Keratinocyte (primary cell): ENCODE measurements around the gene SH3PXD2B. TPM values are rescaled to one million over a fixed set of nuclear protein-coding genes. Genes with fewer than 3 reads are reported as not detected.

ENCODE experiments used
- DNase-seq: peaks from one replicate; pipeline ENCODE4 v3.0.0-alpha.2; 2011; ENCODE audit warnings: low read depth, missing footprints, low spot score
- FAIRE-seq: peaks from 2 replicates; lab custom pipeline; 2011; peaks lifted over from hg19 to GRCh38; lab: Jason Lieb, UNC
- H2AFZ ChIP-seq: 2 replicates; pipeline ENCODE4 v1.6.0; 2012; ENCODE audit warnings: low read length, control low read depth, inconsistent platforms; ENCODE audit not compliant: control insufficient read depth
- H3K27ac ChIP-seq: 2 replicates; pipeline ENCODE4 v1.5.1; 2011; ENCODE audit warnings: low read length; ENCODE audit not compliant: control insufficient read depth, insufficient read depth
- H3K27me3 ChIP-seq: 3 replicates; pipeline ENCODE4 v1.6.0; 2011; ENCODE audit warnings: low read length; ENCODE audit not compliant: control insufficient read depth, insufficient read depth; ENCODE audit errors: extremely low read depth
- H3K36me3 ChIP-seq, 2 experiments: 2 replicates in 1 of 2; 3 replicates in 1 of 2; pipeline ENCODE4 v1.5.1; 2011; ENCODE audit warnings: low read length in 2 of 2, mild to moderate bottlenecking in 1 of 2; ENCODE audit not compliant: control insufficient read depth in 2 of 2, insufficient read depth in 2 of 2; ENCODE audit errors: extremely low read depth in 1 of 2
- H3K4me1 ChIP-seq: 3 replicates; pipeline ENCODE4 v1.5.1; 2011; ENCODE audit warnings: low read length; ENCODE audit not compliant: control insufficient read depth, insufficient read depth; ENCODE audit errors: extremely low read depth
- H3K4me2 ChIP-seq: 3 replicates; pipeline ENCODE4 v1.6.0; 2011; ENCODE audit warnings: low read depth, low read length; ENCODE audit not compliant: control insufficient read depth, insufficient read depth; ENCODE audit errors: extremely low read depth
- H3K4me3 ChIP-seq, 3 experiments: fragments of 200-600 bp in 1 of 3; sonication (generic) in 1 of 3; 2 replicates in 2 of 3; 3 replicates in 1 of 3; pipeline ENCODE4 v1.5.1; 2011 to 2016; ENCODE audit warnings: low read length in 3 of 3, mild to moderate bottlenecking in 3 of 3, control low read depth in 2 of 3, inconsistent platforms in 1 of 3, low read depth in 1 of 3, mixed read lengths in 1 of 3, mixed run types in 1 of 3, moderate library complexity in 1 of 3; ENCODE audit not compliant: control insufficient read depth in 2 of 3, insufficient read depth in 2 of 3; ENCODE audit errors: extremely low read depth in 1 of 3
- H3K79me2 ChIP-seq: 2 replicates; pipeline ENCODE4 v1.6.0; 2012; ENCODE audit warnings: low read length; ENCODE audit not compliant: control insufficient read depth, insufficient read depth
- H3K9ac ChIP-seq: 3 replicates; pipeline ENCODE4 v1.6.0; 2011; ENCODE audit warnings: low read length; ENCODE audit not compliant: control insufficient read depth, insufficient read depth; ENCODE audit errors: extremely low read depth
- H3K9me1 ChIP-seq: 3 replicates; pipeline ENCODE4 v1.6.0; 2011; ENCODE audit warnings: low read length; ENCODE audit not compliant: control insufficient read depth, insufficient read depth; ENCODE audit errors: extremely low read depth
- H3K9me3 ChIP-seq: 2 replicates; pipeline ENCODE4 v1.5.1; 2012; ENCODE audit warnings: low read depth, low read length; ENCODE audit not compliant: control insufficient read depth
- H4K20me1 ChIP-seq: 3 replicates; pipeline ENCODE4 v1.6.0; 2011; ENCODE audit warnings: low read length; ENCODE audit not compliant: control insufficient read depth, insufficient read depth; ENCODE audit errors: extremely low read depth
- CTCF ChIP-seq, 3 experiments: IDR thresholded peaks in 1 of 3; conservative IDR thresholded peaks in 1 of 3; optimal IDR thresholded peaks in 1 of 3; 2 replicates in 2 of 3; 3 replicates in 1 of 3; pipeline versions ENCODE3 to v1.5.1; 2011; ENCODE audit warnings: low read length in 3 of 3, mild to moderate bottlenecking in 3 of 3, moderate library complexity in 2 of 3, control low read depth in 1 of 3, inconsistent platforms in 1 of 3; ENCODE audit not compliant: insufficient read depth in 2 of 3; ENCODE audit errors: extremely low read depth in 1 of 3
- EZH2 ChIP-seq: IDR thresholded peaks from one replicate; pipeline ENCODE4 v1.6.1; 2012; ENCODE audit warnings: inconsistent platforms, mild to moderate bottlenecking, low read length, moderate library complexity
- dilution Hi-C: fragments of 300-500 bp; cut with MboI; formaldehyde crosslinking; loops from one replicate; pipeline ENCODE4 v1.7.0; 2020; ENCODE audit warnings: low sequenced_read_pairs; ENCODE audit not compliant: extremely low pct_ligation_motif_present
- polyA plus RNA-seq, 5 experiments: library from polyadenylated mRNA; depleted of rRNA in 3 of 5; stranded (reverse) in 3 of 5; stranded (forward) in 1 of 5; unstranded in 1 of 5; fragments of >200 nt; gene quantifications; 1 replicate in 1 of 5; 2 replicates in 3 of 5; 3 replicates in 1 of 5; pipeline versions ENCODE4 v1.2.1 to v1.2.3, GENCODE V29; 2011 to 2012; ENCODE audit warnings: missing spikeins in 2 of 5, low read depth in 1 of 5, low replicate concordance in 1 of 5

Gene SH3PXD2B
- polyA plus RNA-seq, 1 donor (not counting 4 experiments of a cell fraction or from before 2014, with no cell fraction given) = 17.3 TPM

DNA sequence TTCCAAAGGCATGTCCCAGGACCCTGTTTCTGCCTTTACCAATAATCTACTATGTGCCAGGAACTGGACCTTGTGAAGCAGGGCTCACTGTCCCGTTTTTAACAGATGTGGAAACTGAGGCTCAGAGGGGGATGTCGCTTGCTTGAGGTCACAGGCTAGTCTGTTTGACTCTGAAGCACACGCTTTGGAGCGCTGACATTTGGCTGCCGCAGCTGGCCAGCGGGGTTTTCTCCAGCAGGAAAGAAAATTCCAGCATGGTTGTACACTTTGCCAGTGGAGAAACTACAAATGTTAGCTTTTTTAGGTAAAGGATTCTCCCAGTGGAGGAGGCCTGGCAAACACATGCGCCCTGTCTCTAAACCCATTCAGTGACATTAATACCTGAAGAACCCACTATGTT is 50.5 kb downstream of the SH3PXD2B start:
- no peak for FAIRE-seq
- Histone ChIP-seq H4K20me1 (no peaks in the 10 kb centered on the region), H3K9me3 (no peaks in the 10 kb centered on the region), H3K4me1 (peaks cover 12% of the 10 kb centered on the region), H3K9me1 (peaks cover 2% of the 10 kb centered on the region), H2AFZ (no peak overlapping the region), H3K4me2 (no peak overlapping the region), H3K36me3 (peaks cover 5 to 12% of the 10 kb centered on the region in 2 experiments), H3K27ac (no peak overlapping the region), H3K9ac (no peak overlapping the region), H3K79me2 (no peaks in the 10 kb centered on the region), H3K4me3 (no peak overlapping the region), H3K27me3 (no peaks in the 10 kb centered on the region)
- TF ChIP-seq CTCF (optimal IDR thresholded peaks at IDR 0.05 in 1 of 3, IDR thresholded peaks at IDR 0.05 in 1 of 3, conservative IDR thresholded peaks at IDR 0.05 in 1 of 3; ENCODE audit: extremely low read depth in 1 of 3, insufficient read depth in 2 of 3, low read length in 3 of 3) (no peak), EZH2 (no peak)
- DNase-seq = no peak
- dilution Hi-C loops = no loop called here

- H3K4me1 ChIP-seq = peaks cover 12% of the 10 kb centered on the region
- H3K9ac ChIP-seq = no peak overlapping the region
- no peak for DNase-seq
- H4K20me1 ChIP-seq = no peaks in the 10 kb centered on the region
- H2AFZ ChIP-seq = no peak overlapping the region
- no peak overlapping the region for H3K4me3 ChIP-seq
- no peak for FAIRE-seq
- dilution Hi-C loops = no loop called here
- no peaks in the 10 kb centered on the region for H3K27me3 ChIP-seq
- no peaks in the 10 kb centered on the region for H3K79me2 ChIP-seq
- no peak overlapping the region for H3K4me2 ChIP-seq
- peaks cover 5 to 12% of the 10 kb centered on the region in 2 experiments for H3K36me3 ChIP-seq
- H3K27ac ChIP-seq = no peak overlapping the region
- TF ChIP-seq CTCF (optimal IDR thresholded peaks at IDR 0.05 in 1 of 3, IDR thresholded peaks at IDR 0.05 in 1 of 3, conservative IDR thresholded peaks at IDR 0.05 in 1 of 3; ENCODE audit: extremely low read depth in 1 of 3, insufficient read depth in 2 of 3, low read length in 3 of 3) (no peak), EZH2 (no peak)
- peaks cover 2% of the 10 kb centered on the region for H3K9me1 ChIP-seq
- no peaks in the 10 kb centered on the region for H3K9me3 ChIP-seq
Measured at GRCh38 chr5:172403189-172403796, 51.0 kb downstream of the SH3PXD2B start.
